Endodermal cell (in vitro differentiated cells): ENCODE data around the gene TESK2. TPM values are rescaled to one million over a fixed set of nuclear protein-coding genes. Genes with fewer than 3 reads are reported as not detected.

Experiments used
- DNase-seq: peaks from one replicate; pipeline ENCODE4 v3.0.0-alpha.2; 2017
- H3K27ac ChIP-seq: 2 replicates; pipeline ENCODE4 v1.5.1; 2013; ENCODE audit warnings: mild to moderate bottlenecking, low read depth, low read length, moderate library complexity
- H3K27me3 ChIP-seq: 2 replicates; pipeline ENCODE4 v1.6.1; 2013; ENCODE audit warnings: mild to moderate bottlenecking, low read length, moderate library complexity; ENCODE audit not compliant: insufficient read depth, control insufficient read depth, poor library complexity, severe bottlenecking
- H3K36me3 ChIP-seq: 2 replicates; pipeline ENCODE4 v1.7.0; 2013; ENCODE audit warnings: mild to moderate bottlenecking, low read length, moderate library complexity; ENCODE audit not compliant: control insufficient read depth, insufficient read depth
- H3K4me1 ChIP-seq: one replicate; pipeline ENCODE4 v1.7.0; 2013; ENCODE audit warnings: low read length; ENCODE audit not compliant: control insufficient read depth, insufficient read depth
- H3K4me3 ChIP-seq: 2 replicates; pipeline ENCODE4 v1.5.1; 2013; ENCODE audit warnings: mild to moderate bottlenecking, low read length, moderate library complexity
- H3K9ac ChIP-seq: 2 replicates; pipeline ENCODE4 v1.6.1; 2013; ENCODE audit warnings: mild to moderate bottlenecking, low read length, moderate library complexity; ENCODE audit not compliant: poor library complexity, severe bottlenecking; ENCODE audit errors: extremely low read depth
- H3K9me3 ChIP-seq: 2 replicates; pipeline ENCODE4 v1.6.1; 2013; ENCODE audit warnings: mild to moderate bottlenecking, low read length, moderate library complexity; ENCODE audit not compliant: control insufficient read depth
- H3K27ac Mint-ChIP-seq: 2 replicates; pipeline ENCODE4 v1.8.0; 2020; ENCODE audit warnings: mixed read lengths
- H3K27me3 Mint-ChIP-seq: 2 replicates; pipeline ENCODE4 v1.8.0; 2021; ENCODE audit warnings: mild to moderate bottlenecking, mixed read lengths; ENCODE audit not compliant: insufficient read depth
- H3K36me3 Mint-ChIP-seq: 2 replicates; pipeline ENCODE4 v1.8.0; 2020; ENCODE audit warnings: low read depth, mixed read lengths
- H3K4me1 Mint-ChIP-seq: 2 replicates; pipeline ENCODE4 v1.8.0; 2020; ENCODE audit warnings: mixed read lengths
- H3K4me3 Mint-ChIP-seq: 2 replicates; pipeline ENCODE4 v1.8.0; 2020; ENCODE audit warnings: mild to moderate bottlenecking, moderate library complexity, mixed read lengths
- H3K9me3 Mint-ChIP-seq: 2 replicates; pipeline ENCODE4 v1.8.0; 2020; ENCODE audit warnings: mild to moderate bottlenecking, mixed read lengths
- CTCF ChIP-seq: fragments of 200-600 bp; sonication (generic); conservative IDR thresholded peaks from 2 replicates; pipeline ENCODE4 v1.5.0; 2021; ENCODE audit warnings: antibody characterized with exemption, mild to moderate bottlenecking
- WGBS, 2 experiments: methylation state at CpG; one replicate each; pipeline versions ENCODE4 v1.1.5 to v1.1.7; 2013; ENCODE audit warnings: missing lambda C conversion rate in 2 of 2, mixed read lengths in 1 of 2; ENCODE audit not compliant: insufficient coverage in 1 of 2, insufficient read length in 1 of 2; 5-methylcytosine and 5-hydroxymethylcytosine counted together
- total RNA-seq, 2 donors: library from RNA; stranded (reverse); fragmentation: NEBNext Ultra II Directional in 1 of 2; extraction: Animal tissue kit (Norgen Biotek cat#: 25700) in 1 of 2; gene quantifications; 2 replicates in 1 of 2; 3 replicates in 1 of 2; pipeline ENCODE4 v1.2.1, GENCODE V29; 2021

TESK2 gene
- total RNA-seq, 2 donors from 2014 or later: 9.7 to 10.3 TPM

- Mint-ChIP-seq H3K27ac (no peak overlapping the region), H3K9me3 (no peaks in the 10 kb centered on the region), H3K27me3 (no peaks in the 10 kb centered on the region), H3K36me3 (peaks cover 6% of the 10 kb centered on the region), H3K4me3 (no peak overlapping the region), H3K4me1 (peaks cover 21% of the 10 kb centered on the region)
- Histone ChIP-seq H3K4me3 (no peak overlapping the region), H3K9me3 (no peaks in the 10 kb centered on the region), H3K27ac (no peak overlapping the region), H3K36me3 (peaks cover 9% of the 10 kb centered on the region), H3K9ac (no peak overlapping the region), H3K27me3 (no peaks in the 10 kb centered on the region), H3K4me1 (peaks cover 3% of the 10 kb centered on the region)
- 92 to 95% methylated on average over 10 to 14 of the region's 14 CpGs for WGBS, 2 experiments
- TF ChIP-seq CTCF: no peak
- DNase-seq: no peak
These were observed 12.7 kb upstream of the TESK2 start for GRCh38 chr1:45503462-45504360.

GRCh38 chr1:45501505-45501859 is 10.5 kb upstream of the TESK2 start:
- Mint-ChIP-seq H3K27ac (no peak overlapping the region), H3K4me3 (peak overlapping the region; percentile 86), H3K27me3 (no peaks in the 10 kb centered on the region), H3K9me3 (peaks cover 10% of the 10 kb centered on the region), H3K36me3 (peaks cover 7% of the 10 kb centered on the region), H3K4me1 (peaks cover 27% of the 10 kb centered on the region)
- 85 to 94% methylated on average over 2 of the region's 2 CpGs for WGBS, 2 experiments
- no peaks in the 10 kb centered on the region for H3K27me3 ChIP-seq
- no peak for DNase-seq
- H3K27ac ChIP-seq: no peak overlapping the region
- H3K4me3 ChIP-seq: peak overlapping the region; percentile 84
- no peak for TF ChIP-seq CTCF
- no peaks in the 10 kb centered on the region for H3K9me3 ChIP-seq
- no peak overlapping the region for H3K9ac ChIP-seq
- peaks cover 7% of the 10 kb centered on the region for H3K4me1 ChIP-seq
- no peaks in the 10 kb centered on the region for H3K36me3 ChIP-seq

GRCh38 chr1:45499415-45499769 is 8.4 kb upstream of the TESK2 start:
- no peak for TF ChIP-seq CTCF

More at GRCh38 chr1:45499415-45499769, 8.4 kb upstream of the TESK2 start:
- H3K9ac ChIP-seq: peak overlapping the region; percentile 21
- H3K9me3 Mint-ChIP-seq: peaks cover 15% of the 10 kb centered on the region
- no peaks in the 10 kb centered on the region for H3K36me3 ChIP-seq
- WGBS, 2 experiments: 16 to 24% methylated on average over 6 to 7 of the region's 7 CpGs
- peaks cover 27% of the 10 kb centered on the region for H3K4me1 Mint-ChIP-seq
- H3K36me3 Mint-ChIP-seq: peaks cover 13% of the 10 kb centered on the region
- H3K4me3 ChIP-seq: peak overlapping the region; percentile 84
- H3K27me3 ChIP-seq: no peaks in the 10 kb centered on the region
- peak overlapping the region; percentile 86 for H3K4me3 Mint-ChIP-seq
- no peak overlapping the region for H3K27ac ChIP-seq
- peak overlapping the region; percentile 96 for H3K27ac Mint-ChIP-seq
- no peaks in the 10 kb centered on the region for H3K27me3 Mint-ChIP-seq
- H3K9me3 ChIP-seq: no peaks in the 10 kb centered on the region
- peaks cover 7% of the 10 kb centered on the region for H3K4me1 ChIP-seq
- DNase-seq: no peak
